HAP-1 (cell line): ENCODE results near the gene ZMIZ1.

Experiments used
- DNase-seq, 2 experiments: peaks; one replicate each; pipeline ENCODE4 v3.0.0-alpha.2; 2016 to 2020; ENCODE audit warnings: low spot score in 2 of 2
- H3K27me3 ChIP-seq: fragments of 250-450 bp; sonication (Bioruptor Pico); 2 replicates; pipeline ENCODE4 v1.5.1; 2020; ENCODE audit warnings: low read depth, mild to moderate bottlenecking, moderate library complexity
- H3K36me3 ChIP-seq: fragments of 250-450 bp; sonication (Bioruptor Pico); replicated peaks from 2 replicates; pipeline ENCODE4 v1.5.1; 2020; ENCODE audit warnings: mild to moderate bottlenecking
- H3K4me1 ChIP-seq: fragments of 250-450 bp; sonication (Bioruptor Pico); 2 replicates; pipeline ENCODE4 v1.5.1; 2020; ENCODE audit warnings: mild to moderate bottlenecking
- H3K4me3 ChIP-seq: fragments of 250-450 bp; sonication (Bioruptor Pico); 2 replicates; pipeline ENCODE4 v1.5.1; 2020; ENCODE audit warnings: mild to moderate bottlenecking, moderate library complexity
- H3K9me3 ChIP-seq: fragments of 250-450 bp; sonication (Bioruptor Pico); 2 replicates; pipeline ENCODE4 v1.5.1; 2020; ENCODE audit warnings: mild to moderate bottlenecking, moderate library complexity
- in situ Hi-C: fragments of 300-500 bp; cut with MboI; formaldehyde crosslinking; loops from 3 replicates; pipeline ENCODE4 v1.14.3; 2020; ENCODE audit warnings: low sequenced_read_pairs, inconsistent platforms, mixed read lengths

ZMIZ1 gene

DNA sequence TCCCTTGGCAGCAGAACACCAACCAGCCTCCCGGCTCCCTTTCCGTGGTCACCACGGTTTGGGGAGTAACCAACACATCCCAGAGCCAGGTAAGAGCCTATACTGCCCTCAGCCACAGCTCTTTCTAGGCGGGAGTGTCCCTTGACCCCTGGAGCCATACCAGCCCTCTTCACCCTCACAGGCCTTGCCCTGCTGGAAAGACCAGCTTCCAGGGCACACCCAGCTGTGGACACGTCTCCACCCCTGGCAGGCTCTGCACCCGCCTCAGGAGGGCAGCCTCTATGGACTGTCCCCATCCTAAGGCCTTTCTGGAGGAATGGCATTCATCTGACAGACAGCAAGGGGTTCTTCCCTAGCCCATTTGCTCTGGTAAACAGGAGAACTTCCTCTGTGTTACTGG is 221.0 kb downstream of the ZMIZ1 start:
- DNase-seq, result no peak
- in situ Hi-C loops, result no loop called here
- Histone ChIP-seq H3K9me3 (no peaks in the 10 kb centered on the region), H3K36me3 (no peaks in the 10 kb centered on the region), H3K27me3 (no peaks in the 10 kb centered on the region), H3K4me3 (no peak overlapping the region), H3K4me1 (no peaks in the 10 kb centered on the region)

DNA sequence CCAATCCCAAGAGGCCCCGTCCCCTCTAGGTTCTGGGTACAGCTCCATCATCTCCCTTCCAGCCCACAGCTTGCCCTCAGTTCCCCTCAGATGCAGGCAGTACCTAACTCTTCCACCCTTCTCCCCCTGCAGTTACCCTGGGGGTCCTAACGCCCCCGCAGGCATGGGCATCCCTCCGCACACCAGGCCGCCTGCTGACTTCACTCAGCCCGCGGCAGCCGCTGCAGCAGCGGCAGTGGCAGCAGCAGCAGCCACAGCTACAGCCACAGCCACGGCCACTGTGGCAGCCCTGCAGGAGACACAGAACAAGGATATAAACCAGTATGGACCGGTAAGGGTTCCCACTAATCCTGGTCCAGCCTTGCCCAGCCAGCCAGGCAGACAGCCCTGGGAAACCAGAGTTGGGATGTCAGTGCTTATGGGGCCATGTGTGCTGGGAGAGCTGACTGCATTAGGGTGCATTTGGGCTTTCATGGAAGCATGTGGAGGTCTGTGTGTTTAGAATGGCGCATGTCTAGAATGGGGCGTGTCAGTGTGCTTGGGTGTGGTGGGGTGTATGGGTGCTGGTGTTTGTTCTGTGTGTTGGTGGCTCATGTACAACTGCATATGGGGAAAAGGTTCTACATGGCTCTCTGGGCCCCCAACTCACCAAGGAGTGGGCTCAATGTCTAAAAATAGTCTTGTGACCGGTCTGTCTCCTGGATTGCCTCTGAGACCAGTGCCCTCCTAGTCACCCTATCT is 223.4 kb downstream of the ZMIZ1 start:
- in situ Hi-C loops, result no loop called here

DNA sequence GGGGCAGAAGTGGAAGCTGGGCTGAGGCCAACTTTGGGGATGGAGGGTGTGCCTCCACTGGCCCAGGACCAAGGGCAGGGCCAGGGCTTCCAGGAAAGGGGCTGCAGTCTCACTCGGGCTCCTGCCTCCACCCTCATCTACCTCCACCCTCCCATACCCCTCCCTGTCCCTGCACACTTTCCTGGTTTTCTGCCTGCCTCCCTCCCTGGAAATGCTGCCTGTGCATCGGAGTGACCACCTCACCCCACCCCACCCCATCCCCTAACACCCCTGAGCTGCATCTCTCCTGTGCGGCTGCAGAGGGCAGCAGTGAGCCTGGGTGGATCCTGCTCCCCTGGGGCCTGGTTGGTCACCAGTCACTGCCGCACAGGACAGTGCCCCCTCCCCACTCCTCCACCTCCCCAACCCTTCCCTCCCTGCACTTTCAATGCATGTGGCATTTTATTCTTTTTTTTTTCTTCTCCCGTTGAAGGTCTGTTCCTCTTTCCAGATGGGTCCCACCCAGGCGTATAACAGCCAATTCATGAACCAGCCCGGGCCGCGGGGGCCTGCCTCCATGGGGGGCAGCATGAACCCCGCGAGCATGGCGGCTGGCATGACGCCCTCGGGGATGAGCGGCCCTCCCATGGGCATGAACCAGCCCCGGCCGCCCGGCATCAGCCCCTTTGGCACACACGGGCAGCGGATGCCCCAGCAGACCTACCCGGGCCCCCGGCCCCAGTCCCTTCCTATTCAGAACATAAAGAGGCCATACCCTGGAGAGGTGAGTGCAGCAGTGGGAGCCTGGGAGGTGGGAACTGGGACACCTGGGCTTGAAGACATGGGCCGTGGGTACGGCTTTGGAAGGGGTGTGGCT is 224.4 kb downstream of the ZMIZ1 start:
- H3K27me3 ChIP-seq, result no peaks in the 10 kb centered on the region
- no peaks in the 10 kb centered on the region for H3K4me1 ChIP-seq
- no peak overlapping the region for H3K4me3 ChIP-seq
- H3K36me3 ChIP-seq, result no peaks in the 10 kb centered on the region; the same call in 1 of the 2 replicates
- in situ Hi-C loops, result no loop called here
- DNase-seq, result peak in 1 of 2 experiments; percentile 45
- no peaks in the 10 kb centered on the region for H3K9me3 ChIP-seq

More for the DNA sequence above, 223.4 kb downstream of the ZMIZ1 start:
- Histone ChIP-seq H3K27me3 (no peaks in the 10 kb centered on the region), H3K4me3 (no peak overlapping the region), H3K9me3 (no peaks in the 10 kb centered on the region), H3K36me3 (no peaks in the 10 kb centered on the region), H3K4me1 (no peaks in the 10 kb centered on the region)
- DNase-seq, result no peak

DNA sequence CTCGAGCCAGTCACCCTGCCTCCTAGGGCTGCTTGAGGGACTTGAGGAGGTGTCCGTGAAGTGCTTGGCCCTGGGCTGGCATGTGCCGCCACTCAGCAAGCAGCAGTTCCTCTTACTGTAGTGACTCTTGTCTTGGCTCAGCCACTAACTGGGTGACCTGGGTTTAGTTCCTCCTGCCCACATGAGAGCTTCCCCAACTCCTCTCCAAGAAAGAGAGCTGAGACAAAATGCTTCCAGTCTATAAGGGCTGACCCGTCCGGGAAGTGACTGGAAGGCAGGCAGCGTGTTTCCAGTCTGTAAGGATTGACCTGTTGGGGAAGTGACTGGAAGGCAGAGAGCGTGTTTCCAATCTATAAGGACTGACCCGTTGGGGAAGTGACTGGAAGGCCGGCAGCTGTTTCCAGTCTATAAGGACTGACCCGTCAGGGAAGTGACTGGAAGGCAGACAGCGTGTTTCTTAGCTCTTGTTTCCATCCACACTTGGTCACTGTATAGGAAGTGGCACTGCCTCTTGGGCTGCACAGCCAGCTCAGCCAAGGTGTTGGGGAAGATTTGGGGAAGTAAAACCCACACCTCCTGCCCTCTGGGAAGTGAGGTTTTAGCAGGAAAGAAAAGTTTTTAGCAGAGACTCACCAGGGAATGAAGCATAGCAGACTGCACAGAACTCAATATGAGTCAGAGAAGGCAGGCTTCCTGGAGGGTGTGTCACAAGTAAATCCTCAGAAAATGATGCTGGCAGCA is 225.2 kb downstream of the ZMIZ1 start:
- in situ Hi-C loops, result no loop called here
- H3K27me3 ChIP-seq, result no peaks in the 10 kb centered on the region
- H3K9me3 ChIP-seq, result no peaks in the 10 kb centered on the region
- no peak for DNase-seq
- H3K4me1 ChIP-seq, result no peaks in the 10 kb centered on the region
- no peaks in the 10 kb centered on the region; the same call in 1 of the 2 replicates for H3K36me3 ChIP-seq
- H3K4me3 ChIP-seq, result no peak overlapping the region

DNA sequence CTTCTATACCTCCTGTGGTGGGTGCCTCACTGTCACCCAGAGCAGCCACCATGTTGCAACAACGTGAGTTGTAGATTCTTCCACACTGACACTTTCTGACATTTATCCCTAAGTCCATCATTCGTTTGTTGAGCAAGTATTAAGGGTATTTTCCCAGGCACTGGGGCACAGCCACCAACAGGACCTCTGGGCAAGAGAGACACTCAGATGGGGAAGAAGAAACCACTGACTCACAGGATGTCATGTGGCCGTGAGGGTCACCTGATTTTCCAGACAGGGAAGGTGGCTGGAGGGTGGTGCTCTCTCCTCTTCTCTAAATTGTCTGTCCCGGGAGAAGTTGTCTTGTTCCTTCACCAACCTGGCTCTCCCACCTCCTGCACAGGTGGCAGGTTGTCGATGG is 226.8 kb downstream of the ZMIZ1 start:
- no peaks in the 10 kb centered on the region for H3K4me1 ChIP-seq
- no peak overlapping the region for H3K4me3 ChIP-seq
- H3K9me3 ChIP-seq, result no peaks in the 10 kb centered on the region
- no peaks in the 10 kb centered on the region for H3K27me3 ChIP-seq
- in situ Hi-C loops, result no loop called here
- peaks cover 2% of the 10 kb centered on the region; the same call in 1 of the 2 replicates for H3K36me3 ChIP-seq
- DNase-seq, result no peak

DNA sequence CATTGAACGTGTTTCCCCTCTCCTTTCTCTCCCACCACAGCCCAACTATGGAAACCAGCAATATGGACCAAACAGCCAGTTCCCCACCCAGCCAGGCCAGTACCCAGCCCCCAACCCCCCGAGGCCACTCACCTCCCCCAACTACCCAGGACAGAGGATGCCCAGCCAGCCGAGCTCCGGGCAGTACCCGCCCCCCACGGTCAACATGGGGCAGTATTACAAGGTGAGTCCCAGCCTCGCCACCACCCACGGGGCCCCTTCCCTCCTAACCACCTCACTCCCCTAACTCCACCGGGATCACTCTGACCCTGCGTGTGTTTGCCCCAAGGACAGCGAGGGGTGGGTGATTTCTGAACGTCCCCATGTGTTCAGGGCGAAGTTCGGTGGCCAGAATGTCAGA is 227.7 kb downstream of the ZMIZ1 start:
- in situ Hi-C loops, result no loop called here
- DNase-seq, result no peak
- H3K36me3 ChIP-seq, result peaks cover 2% of the 10 kb centered on the region; the same call in 1 of the 2 replicates

DNA sequence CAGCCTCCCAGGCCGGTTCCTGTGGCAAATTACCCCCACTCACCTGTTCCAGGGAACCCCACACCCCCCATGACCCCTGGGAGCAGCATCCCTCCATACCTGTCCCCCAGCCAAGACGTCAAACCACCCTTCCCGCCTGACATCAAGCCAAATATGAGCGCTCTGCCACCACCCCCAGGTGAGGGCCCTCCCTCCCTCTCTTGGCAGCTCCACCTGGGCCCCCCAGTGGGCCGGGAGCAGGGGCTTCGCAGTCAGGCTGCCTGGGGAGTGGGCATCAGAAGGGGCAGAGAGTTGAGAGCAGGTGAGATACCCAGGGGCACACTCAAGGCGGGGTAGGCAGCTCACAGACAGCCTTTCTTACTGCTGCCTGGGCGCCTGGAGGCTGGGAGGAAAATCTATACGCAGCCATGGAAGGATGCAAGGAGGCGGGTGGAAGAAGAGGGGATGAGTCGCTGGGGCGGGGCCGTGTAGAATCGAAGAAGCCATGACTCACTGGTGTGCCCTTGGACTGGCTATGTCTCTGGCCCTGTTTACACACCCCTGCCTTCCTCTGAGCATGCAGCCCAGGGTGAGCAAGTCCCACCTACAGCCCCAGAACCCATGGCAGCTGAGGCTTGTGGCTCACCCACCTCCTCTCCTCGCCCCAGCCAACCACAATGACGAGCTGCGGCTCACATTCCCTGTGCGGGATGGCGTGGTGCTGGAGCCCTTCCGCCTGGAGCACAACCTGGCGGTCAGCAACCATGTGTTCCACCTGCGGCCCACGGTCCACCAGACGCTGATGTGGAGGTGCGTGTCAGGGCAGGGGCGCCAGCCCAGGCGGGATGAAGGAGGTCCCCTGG is 229.9 kb downstream of the ZMIZ1 start:
- Histone ChIP-seq H3K9me3 (no peaks in the 10 kb centered on the region), H3K4me3 (no peak overlapping the region), H3K36me3 (peaks cover 5% of the 10 kb centered on the region), H3K27me3 (no peaks in the 10 kb centered on the region), H3K4me1 (no peaks in the 10 kb centered on the region)
- DNase-seq, result peak in 1 of 2 experiments; percentile 25
- in situ Hi-C loops, result no loop called here

More for the DNA sequence above, 227.7 kb downstream of the ZMIZ1 start:
- Histone ChIP-seq H3K27me3 (no peaks in the 10 kb centered on the region), H3K4me1 (no peaks in the 10 kb centered on the region), H3K9me3 (no peaks in the 10 kb centered on the region), H3K4me3 (no peak overlapping the region)

DNA sequence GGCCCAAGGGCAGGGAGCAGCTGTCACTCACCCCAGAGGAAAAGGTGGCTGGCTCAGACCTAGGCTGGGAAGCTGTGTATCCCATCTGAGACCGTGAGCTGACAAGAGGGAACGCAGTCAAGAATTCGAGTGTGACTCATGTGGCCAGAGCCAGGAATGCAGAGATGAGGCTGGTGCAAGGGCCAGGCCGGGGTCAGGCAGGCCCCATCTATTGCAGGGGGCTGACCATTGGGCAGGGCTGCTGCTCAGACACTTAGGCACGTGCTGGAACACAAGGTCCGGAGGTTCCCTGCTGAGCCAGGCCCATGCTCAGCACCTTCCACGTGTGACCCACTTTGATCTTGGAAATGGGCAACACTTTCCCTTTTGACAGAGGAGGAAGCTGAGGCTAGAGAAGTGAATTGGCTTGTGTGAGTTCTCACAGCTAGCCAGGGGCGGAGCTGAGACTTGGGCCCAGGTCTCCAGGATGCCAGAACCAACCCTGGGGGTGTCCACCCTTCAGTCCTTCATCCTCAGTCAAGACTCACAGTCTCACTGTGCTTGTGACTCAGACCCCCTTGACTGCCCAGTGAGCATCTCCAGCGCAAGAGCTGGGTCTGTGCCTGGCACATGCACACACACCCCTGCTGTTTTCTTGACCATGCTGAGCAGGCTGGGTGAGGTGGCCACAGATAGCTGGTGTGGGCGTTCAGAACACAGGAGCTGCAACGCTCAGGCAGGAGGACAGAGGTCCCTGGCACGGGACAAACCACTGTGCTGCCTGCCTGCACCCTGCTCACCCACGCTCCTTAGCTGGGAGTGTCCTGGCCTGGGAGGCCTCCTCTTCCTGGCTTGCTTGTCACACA is 230.9 kb downstream of the ZMIZ1 start:
- in situ Hi-C loops, result no loop called here
- DNase-seq, result no peak
- Histone ChIP-seq H3K4me1 (no peaks in the 10 kb centered on the region), H3K4me3 (no peak overlapping the region), H3K36me3 (peaks cover 9% of the 10 kb centered on the region), H3K9me3 (no peaks in the 10 kb centered on the region), H3K27me3 (no peaks in the 10 kb centered on the region)

DNA sequence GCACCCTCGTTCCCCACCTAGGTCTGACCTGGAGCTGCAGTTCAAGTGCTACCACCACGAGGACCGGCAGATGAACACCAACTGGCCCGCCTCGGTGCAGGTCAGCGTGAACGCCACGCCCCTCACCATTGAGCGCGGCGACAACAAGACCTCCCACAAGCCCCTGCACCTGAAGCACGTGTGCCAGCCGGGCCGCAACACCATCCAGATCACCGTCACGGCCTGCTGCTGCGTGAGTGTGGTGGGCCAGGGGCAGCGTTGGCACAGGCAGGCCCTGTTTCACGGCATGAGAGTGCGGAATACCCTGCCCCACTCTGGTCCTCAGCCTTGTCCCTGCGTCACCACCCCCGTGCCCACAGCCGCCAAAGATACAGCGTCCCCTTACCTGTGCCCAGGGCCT is 231.9 kb downstream of the ZMIZ1 start:
- no peaks in the 10 kb centered on the region for H3K4me1 ChIP-seq
- no peak for DNase-seq
- in situ Hi-C loops, result no loop called here
- H3K9me3 ChIP-seq, result no peaks in the 10 kb centered on the region
- H3K36me3 ChIP-seq, result peaks cover 9% of the 10 kb centered on the region
- H3K27me3 ChIP-seq, result no peaks in the 10 kb centered on the region
- H3K4me3 ChIP-seq, result no peak overlapping the region

DNA sequence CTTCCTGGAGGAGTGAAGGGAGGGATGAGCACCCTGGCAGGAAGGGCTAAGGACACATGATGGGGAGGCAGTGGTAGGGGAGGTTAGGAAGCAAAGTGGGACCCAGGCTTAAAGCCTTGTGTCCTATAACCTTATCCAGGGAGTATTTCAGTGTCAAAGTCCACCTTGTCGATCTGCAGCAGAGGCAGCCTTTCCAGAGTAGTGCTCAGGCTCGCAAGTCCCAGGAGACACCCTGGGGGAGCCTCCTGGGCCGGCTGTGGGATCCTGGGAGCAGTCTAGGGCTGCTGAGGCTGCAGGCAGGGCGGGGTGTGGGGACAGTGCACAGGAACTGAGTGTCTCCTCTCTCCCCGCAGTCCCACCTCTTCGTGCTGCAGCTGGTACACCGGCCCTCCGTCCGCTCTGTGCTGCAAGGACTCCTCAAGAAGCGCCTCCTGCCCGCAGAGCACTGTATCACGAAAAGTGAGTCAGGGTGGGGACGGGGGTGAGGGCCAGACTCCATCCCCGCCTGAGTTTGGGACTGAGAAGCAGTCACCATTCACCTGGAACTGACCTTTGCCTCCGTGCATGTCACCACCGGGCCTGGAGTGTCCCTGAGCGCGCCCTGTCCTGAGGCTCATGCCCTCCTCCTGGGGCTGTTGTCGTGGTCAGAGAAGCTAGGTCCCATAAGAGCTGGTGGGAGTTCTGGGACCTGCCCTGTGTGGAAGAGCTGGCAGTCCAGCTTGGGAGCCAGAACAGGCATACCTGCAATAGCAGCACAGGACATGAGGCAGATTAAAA is 233.2 kb downstream of the ZMIZ1 start:
- peaks cover 12% of the 10 kb centered on the region for H3K36me3 ChIP-seq
- no peaks in the 10 kb centered on the region for H3K4me1 ChIP-seq

DNA sequence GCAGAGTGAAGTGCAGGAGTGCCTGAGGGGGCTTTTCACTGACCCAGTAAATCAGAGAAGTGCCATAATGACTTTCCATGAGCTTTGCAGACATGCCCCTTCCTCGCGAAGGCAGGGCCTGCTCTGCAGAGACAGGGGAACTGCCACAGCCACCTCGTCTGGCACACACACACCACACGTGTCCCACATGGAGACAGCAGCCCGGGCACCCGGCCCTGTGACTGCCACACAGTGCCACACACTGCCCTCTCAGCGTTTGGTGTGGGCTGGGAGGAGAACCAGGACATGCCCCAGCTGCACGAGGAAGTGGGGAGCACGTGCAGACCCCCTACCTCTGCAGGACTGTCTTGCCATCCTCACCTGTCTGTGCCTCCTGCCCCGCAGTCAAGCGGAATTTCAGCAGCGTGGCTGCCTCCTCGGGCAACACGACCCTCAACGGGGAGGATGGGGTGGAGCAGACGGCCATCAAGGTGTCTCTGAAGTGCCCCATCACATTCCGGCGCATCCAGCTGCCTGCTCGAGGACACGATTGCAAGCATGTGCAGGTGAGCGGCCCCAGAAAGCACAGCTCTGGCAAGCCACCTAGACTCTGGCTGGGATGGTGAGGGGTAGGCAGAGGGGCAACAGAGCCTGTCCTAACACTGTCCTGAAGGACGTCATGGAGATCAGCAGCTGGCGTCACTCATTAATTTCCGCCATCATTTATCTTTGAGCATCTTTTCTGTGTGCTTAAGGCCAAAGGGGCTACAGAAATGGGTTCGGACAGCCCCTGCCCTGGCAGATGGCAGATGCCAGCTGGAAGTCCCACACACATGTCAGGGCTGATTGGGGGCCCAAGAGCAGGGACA is 235.1 kb downstream of the ZMIZ1 start:
- in situ Hi-C loops, result no loop called here
- H3K36me3 ChIP-seq, result peaks cover 12% of the 10 kb centered on the region
- no peaks in the 10 kb centered on the region for H3K27me3 ChIP-seq
- no peaks in the 10 kb centered on the region for H3K4me1 ChIP-seq
- no peak overlapping the region for H3K4me3 ChIP-seq
- DNase-seq, result no peak
- H3K9me3 ChIP-seq, result no peaks in the 10 kb centered on the region

More for the DNA sequence above, 233.2 kb downstream of the ZMIZ1 start:
- Histone ChIP-seq H3K27me3 (no peaks in the 10 kb centered on the region), H3K9me3 (no peaks in the 10 kb centered on the region), H3K4me3 (no peak overlapping the region)
- no peak for DNase-seq
- in situ Hi-C loops, result no loop called here
